Activated CD8-positive, alpha-beta memory T cell treated with anti-CD3 and anti-CD28 coated beads, Interleukin-2, amount 50 U/mL, for 4 hours (primary cell): ENCODE measurements around the gene GFAP.

Experiments
- DNase-seq: peaks from one replicate; pipeline ENCODE4 v3.0.0-alpha.2; 2020

Gene GFAP

GRCh38 chr17:44894642-44895041, 20.7 kb downstream of the GFAP start:
- no peak for DNase-seq

- no peak for DNase-seq
These were observed 23.1 kb downstream of the GFAP start for GRCh38 chr17:44892250-44892649.

- no peak for DNase-seq
These were observed 26.3 kb downstream of the GFAP start for GRCh38 chr17:44889003-44889402.

GRCh38 chr17:44887971-44888954, 27.0 kb downstream of the GFAP start:
- DNase-seq: no peak

- DNase-seq: no peak
These were observed 28.3 kb downstream of the GFAP start for GRCh38 chr17:44887016-44887415.

GRCh38 chr17:44884941-44885340, 30.4 kb downstream of the GFAP start:
- no peak for DNase-seq

GRCh38 chr17:44881145-44881544, 34.2 kb downstream of the GFAP start:
- DNase-seq: no peak

- DNase-seq: no peak
These were observed 35.2 kb downstream of the GFAP start for GRCh38 chr17:44880062-44880461.

GRCh38 chr17:44879376-44879775, 35.9 kb downstream of the GFAP start:
- no peak for DNase-seq

GRCh38 chr17:44878627-44879221, 36.6 kb downstream of the GFAP start:
- DNase-seq: no peak

- no peak for DNase-seq
These were observed 38.2 kb downstream of the GFAP start for GRCh38 chr17:44877121-44877520.

- DNase-seq: no peak
These were observed 39.5 kb downstream of the GFAP start for GRCh38 chr17:44875761-44876160.

- DNase-seq: no peak
These were observed 43.0 kb downstream of the GFAP start for GRCh38 chr17:44872131-44872768.

GRCh38 chr17:44871556-44871955, 43.7 kb downstream of the GFAP start:
- no peak for DNase-seq

GRCh38 chr17:44867841-44868240, 47.5 kb downstream of the GFAP start:
- DNase-seq: no peak

GRCh38 chr17:44865931-44866330, 49.4 kb downstream of the GFAP start:
- DNase-seq: no peak

- DNase-seq: peak; percentile 64
These were observed 50.1 kb downstream of the GFAP start for GRCh38 chr17:44865231-44865660.

- no peak for DNase-seq
These were observed 50.5 kb downstream of the GFAP start for GRCh38 chr17:44864831-44865230.

- DNase-seq: no peak
These were observed 52.0 kb downstream of the GFAP start for GRCh38 chr17:44863061-44863918.

GRCh38 chr17:44862278-44862914, 52.9 kb downstream of the GFAP start:
- no peak for DNase-seq

- DNase-seq: no peak
These were observed 55.6 kb downstream of the GFAP start for GRCh38 chr17:44859701-44860100.

- no peak for DNase-seq
These were observed 61.1 kb downstream of the GFAP start for GRCh38 chr17:44854192-44854591.
